HEK293T (cell line): ENCODE data around the gene RGS11.
"Not testable (repeated sequence)": the region's sequence is repeated elsewhere in the genome, so short reads cannot be mapped to it uniquely, and the experiment has no call there.

Source experiments
- CTCF ChIA-PET: fragments of 350-600 bp; formaldehyde crosslinking; extraction: SDS; loops from one replicate; lab custom pipeline; 2021; ENCODE audit warnings: antibody characterized with exemption, inconsistent platforms; lab: Yijun Ruan, JAX
- POLR2A ChIA-PET: fragments of 350-600 bp; formaldehyde crosslinking; extraction: SDS; loops from one replicate; lab custom pipeline; 2020; ENCODE audit warnings: antibody characterized with exemption, inconsistent platforms; lab: Yijun Ruan, JAX
- DNase-seq: peaks from one replicate; pipeline ENCODE4 v3.0.0; 2012; ENCODE audit warnings: mixed read lengths; ENCODE audit errors: extremely low spot score
- ARNT ChIP-seq: fragments of 450-650 bp; IDR thresholded peaks from 2 replicates; pipeline ENCODE4 v1.6.1; 2017; ENCODE audit warnings: mild to moderate bottlenecking
- BHLHE40 ChIP-seq: fragments of 450-650 bp; IDR thresholded peaks from 2 replicates; pipeline ENCODE4 v1.6.1; 2016; ENCODE audit warnings: mild to moderate bottlenecking, moderate library complexity, borderline replicate concordance
- CTBP1 ChIP-seq: fragments of 450-650 bp; IDR thresholded peaks from 2 replicates; pipeline ENCODE4 v1.6.1; 2016; ENCODE audit warnings: borderline replicate concordance
- ELF4 ChIP-seq: fragments of 450-650 bp; IDR thresholded peaks from 2 replicates; pipeline ENCODE4 v1.6.1; 2017; ENCODE audit warnings: antibody characterized with exemption
- FOXA1 ChIP-seq: fragments of 450-650 bp; IDR thresholded peaks from 2 replicates; pipeline ENCODE4 v1.6.1; 2016; ENCODE audit warnings: mild to moderate bottlenecking
- FOXK2 ChIP-seq: fragments of 450-650 bp; IDR thresholded peaks from 2 replicates; pipeline ENCODE4 v1.6.1; 2016; ENCODE audit warnings: mild to moderate bottlenecking
- FOXM1 ChIP-seq: fragments of 450-650 bp; IDR thresholded peaks from 2 replicates; pipeline ENCODE4 v1.6.1; 2017; ENCODE audit warnings: mild to moderate bottlenecking, borderline replicate concordance
- HDGF ChIP-seq: fragments of 450-650 bp; IDR thresholded peaks from 2 replicates; pipeline ENCODE4 v1.6.1; 2017; ENCODE audit warnings: antibody characterized with exemption, borderline replicate concordance
- L3MBTL2 ChIP-seq: fragments of 450-650 bp; conservative IDR thresholded peaks from 2 replicates; pipeline ENCODE4 v1.6.1; 2016; ENCODE audit warnings: mild to moderate bottlenecking
- LEF1 ChIP-seq: fragments of 450-650 bp; IDR thresholded peaks from 2 replicates; pipeline ENCODE4 v1.6.1; 2017; ENCODE audit warnings: mild to moderate bottlenecking, borderline replicate concordance
- NFRKB ChIP-seq: fragments of 450-650 bp; IDR thresholded peaks from 2 replicates; pipeline ENCODE4 v1.6.1; 2016; ENCODE audit warnings: mild to moderate bottlenecking, moderate library complexity
- SP1 ChIP-seq: fragments of 450-650 bp; IDR thresholded peaks from 2 replicates; pipeline ENCODE4 v1.6.1; 2017
- SUZ12 ChIP-seq: fragments of 450-650 bp; IDR thresholded peaks from 2 replicates; pipeline ENCODE4 v1.6.1; 2016; ENCODE audit warnings: mild to moderate bottlenecking
- TARDBP ChIP-seq: fragments of 450-650 bp; IDR thresholded peaks from 2 replicates; pipeline ENCODE4 v1.6.1; 2016
- ZNF384 ChIP-seq: fragments of 450-650 bp; IDR thresholded peaks from 2 replicates; pipeline ENCODE4 v1.6.1; 2016
- TF ChIP-seq, protein P1 (sequence below): fragments of 450-650 bp; IDR thresholded peaks from 2 replicates; pipeline ENCODE4 v1.6.1; 2016

Gene RGS11

DNA sequence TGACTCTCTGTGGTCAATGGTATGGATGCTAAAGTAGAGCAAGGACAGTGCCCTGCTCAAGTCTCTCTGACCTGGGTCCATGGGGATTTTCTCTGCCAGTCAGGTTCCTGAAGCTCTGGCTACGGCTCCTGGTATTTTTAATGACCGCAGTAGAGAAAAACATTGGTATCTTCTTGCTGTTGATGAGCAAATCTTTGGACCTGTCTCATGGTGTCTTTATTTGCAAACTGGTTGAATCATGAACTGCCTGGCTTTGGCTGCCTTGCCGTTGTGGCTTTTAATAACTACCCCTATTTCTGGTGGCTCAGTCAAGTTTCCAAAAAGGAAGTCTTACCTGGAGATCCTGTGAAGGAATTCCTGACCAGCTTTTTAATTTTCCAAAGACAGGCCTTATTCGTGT lies 32.4 kb downstream of the RGS11 start:
- CTCF ChIA-PET, result no interaction called here
- TF ChIP-seq BHLHE40 (no peak), CTBP1 (no peak), LEF1 (no peak), NFRKB (no peak), TARDBP (no peak), FOXM1 (no peak), ELF4 (no peak), HDGF (no peak), ZNF384 (no peak), SP1 (no peak), ARNT (no peak), FOXA1 (no peak), L3MBTL2 (no peak), FOXK2 (no peak), SUZ12 (no peak)
- TF ChIP-seq, protein P1, sequence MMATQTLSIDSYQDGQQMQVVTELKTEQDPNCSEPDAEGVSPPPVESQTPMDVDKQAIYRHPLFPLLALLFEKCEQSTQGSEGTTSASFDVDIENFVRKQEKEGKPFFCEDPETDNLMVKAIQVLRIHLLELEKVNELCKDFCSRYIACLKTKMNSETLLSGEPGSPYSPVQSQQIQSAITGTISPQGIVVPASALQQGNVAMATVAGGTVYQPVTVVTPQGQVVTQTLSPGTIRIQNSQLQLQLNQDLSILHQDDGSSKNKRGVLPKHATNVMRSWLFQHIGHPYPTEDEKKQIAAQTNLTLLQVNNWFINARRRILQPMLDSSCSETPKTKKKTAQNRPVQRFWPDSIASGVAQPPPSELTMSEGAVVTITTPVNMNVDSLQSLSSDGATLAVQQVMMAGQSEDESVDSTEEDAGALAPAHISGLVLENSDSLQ, result no peak
- POLR2A ChIA-PET, result no interaction called here
- no peak for DNase-seq

- TF ChIP-seq ZNF384, result no peak
- no peak for DNase-seq
- ChIA-PET POLR2A (no interaction called here), CTCF (no interaction called here)
These were observed 33.5 kb downstream of the RGS11 start for GRCh38 chr16:242281-242680.

DNA sequence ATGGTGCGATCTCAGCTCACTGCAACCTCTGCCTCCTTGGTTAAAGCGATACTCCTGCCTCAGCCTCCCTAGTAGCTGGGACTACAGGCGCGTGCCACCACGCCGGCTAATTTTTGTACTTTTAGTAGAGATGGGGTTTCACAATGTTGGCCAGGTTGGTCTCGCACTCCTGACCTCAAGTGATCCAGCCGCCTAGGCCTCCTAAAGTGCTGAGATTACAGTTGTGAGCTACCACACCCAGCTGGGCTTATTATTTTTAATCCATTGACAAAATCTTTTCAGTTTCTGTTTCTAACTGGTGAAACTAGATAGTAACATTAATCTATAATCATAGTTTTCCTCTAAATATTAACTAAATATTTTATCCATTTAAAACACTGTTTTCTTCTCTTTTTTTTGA lies 35.2 kb downstream of the RGS11 start:
- no peak for TF ChIP-seq SUZ12
- no peak for TF ChIP-seq ZNF384
- no peak for TF ChIP-seq HDGF
- no peak for TF ChIP-seq ELF4
- no peak for TF ChIP-seq TARDBP
- TF ChIP-seq NFRKB, result no peak
- TF ChIP-seq FOXM1, result no peak
- TF ChIP-seq BHLHE40, result no peak
- no peak for TF ChIP-seq SP1
- no peak for TF ChIP-seq FOXK2
- TF ChIP-seq, protein P1, result no peak
- TF ChIP-seq FOXA1, result no peak
- no peak for TF ChIP-seq CTBP1
- POLR2A ChIA-PET, result interaction anchor here (1.6 kb wide), 1 partner anchor 10 kb away, joined by 4 read pairs; no protein-coding TSS in a partner anchor
- DNase-seq, result no peak
- CTCF ChIA-PET, result no interaction called here

DNA sequence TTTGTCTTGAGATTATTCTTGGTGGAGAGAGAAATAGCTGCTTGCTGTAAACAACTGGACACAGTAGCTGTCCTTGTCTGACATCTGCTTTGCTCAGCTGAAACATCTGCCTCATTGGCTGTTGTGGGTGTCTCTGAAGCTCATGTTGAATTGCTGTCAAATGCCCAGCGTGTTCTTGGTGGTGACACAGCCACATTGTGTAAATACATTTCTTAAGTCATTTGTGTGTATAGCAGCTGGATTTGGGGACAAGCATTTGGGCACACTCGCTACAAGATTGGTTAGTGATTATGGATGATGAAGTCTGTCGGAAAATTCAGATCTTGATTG lies 35.8 kb downstream of the RGS11 start:
- no peak for DNase-seq
- CTCF ChIA-PET, result no interaction called here

DNA sequence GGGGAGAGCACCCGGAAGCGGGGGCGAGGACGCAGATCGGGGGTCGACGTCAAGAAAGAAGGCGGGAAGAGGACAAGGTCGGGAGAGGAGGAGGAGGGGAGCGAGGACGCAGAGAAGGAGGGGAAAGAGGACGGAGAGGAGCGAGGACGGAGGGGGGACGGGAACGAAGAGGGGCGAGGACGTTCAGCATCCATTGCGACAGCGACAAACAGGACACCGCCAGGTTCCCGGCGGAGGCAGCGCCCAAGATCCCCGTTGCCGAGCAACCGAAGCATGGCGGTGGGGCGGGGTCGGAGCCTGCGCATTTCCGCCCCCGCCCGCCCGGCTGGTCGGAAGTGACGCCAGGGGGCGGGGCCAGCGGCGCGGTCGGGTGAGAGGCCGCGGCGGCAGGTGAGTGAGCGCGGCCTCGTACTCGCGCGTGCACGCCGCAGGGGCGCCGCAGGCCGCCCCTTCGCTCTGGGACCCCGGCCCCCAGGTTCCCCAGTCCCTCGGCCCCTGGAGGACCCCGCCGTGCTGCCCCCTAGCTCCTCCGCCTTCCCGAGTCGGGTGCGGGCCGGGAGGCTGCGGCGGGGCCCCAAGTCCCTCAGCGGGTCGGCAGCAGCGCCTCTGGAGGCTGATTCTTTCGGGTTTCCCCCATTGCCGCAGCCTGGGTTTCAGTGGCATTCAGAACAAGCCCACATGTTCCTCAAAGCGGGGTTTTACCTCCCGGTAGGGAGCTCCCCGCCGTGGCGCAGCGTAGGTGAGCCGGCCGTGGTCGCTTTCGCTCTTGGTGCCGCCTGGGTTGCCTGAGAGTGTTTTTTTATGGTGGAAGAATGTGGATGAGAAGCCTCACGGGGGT lies 41.1 kb downstream of the RGS11 start, which contains the start of gene FAM234A:
Gene FAM234A (plus strand): TSS at position 354 of the 838 bp plus-strand sequence. CDS start 19,593 bp downstream, outside the sequence.
- ChIA-PET POLR2A (interaction anchor here (0.6 to 1.7 kb wide), 11 partner anchors 11 to 155 kb away, joined by 3 to 11 read pairs (median 4); partner anchors contain the start of genes ARHGDIG, AXIN1 and MRPL28), CTCF (interaction anchor here (0.5 to 0.8 kb wide), 4 partner anchors 8 to 193 kb away, joined by 3 to 4 read pairs (median 3); no protein-coding TSS in a partner anchor)
- peak; percentile 95 for DNase-seq
- no peak for TF ChIP-seq LEF1
- peak; percentile 98 for TF ChIP-seq L3MBTL2
- no peak for TF ChIP-seq CTBP1
- TF ChIP-seq HDGF, result no peak
- TF ChIP-seq TARDBP, result no peak
- TF ChIP-seq ELF4, result peak; percentile 81

More for the DNA sequence above, 35.8 kb downstream of the RGS11 start:
- POLR2A ChIA-PET, result interaction anchor here (1.6 kb wide), 1 partner anchor 10 kb away, joined by 4 read pairs; no protein-coding TSS in a partner anchor
- no peak for TF ChIP-seq ARNT

- DNase-seq, result no peak
- POLR2A ChIA-PET, result interaction anchor here (1.5 kb wide), 1 partner anchor 9 kb away, joined by 4 read pairs; no protein-coding TSS in a partner anchor
- CTCF ChIA-PET, result no interaction called here
- TF ChIP-seq ZNF384, result no peak
- TF ChIP-seq LEF1, result no peak
- TF ChIP-seq L3MBTL2, result no peak
- no peak for TF ChIP-seq TARDBP
- TF ChIP-seq FOXA1, result no peak
These were observed 44.8 kb downstream of the RGS11 start for GRCh38 chr16:230949-231348.

GRCh38 chr16:230351-230750 lies 45.4 kb downstream of the RGS11 start:
- DNase-seq, CTCF ChIA-PET: not testable (repeated sequence)
- POLR2A ChIA-PET, result interaction anchor here (1.3 to 1.5 kb wide), 2 partner anchors 10 to 50 kb away, joined by 4 to 5 read pairs; partner anchors contain the start of gene ARHGDIG
